Ishikawa (cell line): ENCODE measurements around the gene CDC45.

Experiments used
- CEBPB ChIP-seq: IDR thresholded peaks from 2 replicates; pipeline ENCODE4 v1.6.1; 2012
- CREB1 ChIP-seq: IDR thresholded peaks from 2 replicates; pipeline ENCODE4 v1.6.1; 2012; ENCODE audit warnings: low read depth
- EGR1 ChIP-seq: IDR thresholded peaks from 2 replicates; pipeline ENCODE4 v1.6.1; 2012
- EP300 ChIP-seq: IDR thresholded peaks from 2 replicates; pipeline ENCODE4 v1.6.1; 2012; ENCODE audit warnings: borderline replicate concordance
- FOXM1 ChIP-seq: IDR thresholded peaks from 2 replicates; pipeline ENCODE4 v1.6.1; 2012; ENCODE audit warnings: low read depth, borderline replicate concordance
- MAX ChIP-seq: IDR thresholded peaks from 2 replicates; pipeline ENCODE4 v1.6.1; 2012
- NFIC ChIP-seq: IDR thresholded peaks from 2 replicates; pipeline ENCODE4 v1.6.1; 2012
- RAD21 ChIP-seq: IDR thresholded peaks from 2 replicates; pipeline ENCODE4 v1.6.1; 2012; ENCODE audit warnings: low read depth
- REST ChIP-seq: IDR thresholded peaks from 2 replicates; pipeline ENCODE4 v1.6.1; 2012; ENCODE audit warnings: low read depth, mild to moderate bottlenecking
- TAF1 ChIP-seq: IDR thresholded peaks from 2 replicates; pipeline ENCODE4 v1.6.1; 2012; ENCODE audit warnings: low read depth, mild to moderate bottlenecking
- TCF12 ChIP-seq: IDR thresholded peaks from 2 replicates; pipeline ENCODE4 v1.6.1; 2012; ENCODE audit warnings: low read depth
- TEAD4 ChIP-seq: IDR thresholded peaks from 2 replicates; pipeline ENCODE4 v1.6.1; 2012
- USF1 ChIP-seq: IDR thresholded peaks from 2 replicates; pipeline ENCODE4 v1.6.1; 2012
- YY1 ChIP-seq: IDR thresholded peaks from 2 replicates; pipeline ENCODE4 v1.6.1; 2012; ENCODE audit warnings: low read depth
- ZBTB7A ChIP-seq: IDR thresholded peaks from 2 replicates; pipeline ENCODE4 v1.6.1; 2012; ENCODE audit warnings: low read depth

CDC45 gene

GRCh38 chr22:19540394-19540793 lies 60.7 kb downstream of the CDC45 start:
- TF ChIP-seq CEBPB: no peak
- no peak for TF ChIP-seq RAD21
- TF ChIP-seq ZBTB7A: no peak
- TF ChIP-seq TAF1: no peak
- no peak for TF ChIP-seq EP300

- TF ChIP-seq MAX (no peak), ZBTB7A (no peak), FOXM1 (no peak), EP300 (no peak), TAF1 (no peak), TCF12 (no peak), YY1 (no peak), REST (no peak), EGR1 (no peak), CREB1 (no peak), NFIC (no peak), CEBPB (no peak), TEAD4 (no peak), USF1 (no peak), RAD21 (no peak)
These were observed 64.4 kb downstream of the CDC45 start for GRCh38 chr22:19543970-19544708.

GRCh38 chr22:19545935-19546207 lies 66.2 kb downstream of the CDC45 start:
- TF ChIP-seq MAX: no peak

GRCh38 chr22:19546680-19547079 lies 67.0 kb downstream of the CDC45 start:
- TF ChIP-seq YY1 (no peak), EP300 (no peak), FOXM1 (no peak), REST (no peak), TAF1 (no peak), TEAD4 (no peak)

- TF ChIP-seq TAF1: no peak
- TF ChIP-seq YY1: no peak
- TF ChIP-seq RAD21: no peak
These were observed 67.9 kb downstream of the CDC45 start for GRCh38 chr22:19547620-19548019.

- TF ChIP-seq ZBTB7A (no peak), TEAD4 (no peak), TCF12 (no peak), MAX (no peak), YY1 (no peak), EGR1 (no peak), NFIC (no peak), TAF1 (no peak), CREB1 (no peak), CEBPB (no peak), EP300 (no peak), FOXM1 (no peak), REST (no peak), USF1 (no peak)
These were observed 69.2 kb downstream of the CDC45 start for GRCh38 chr22:19548964-19549363.
